ENCODE results near the gene FSTL4. TPM values are rescaled to one million over a fixed set of nuclear protein-coding genes. Genes with fewer than 3 reads are reported as not detected.

Gene FSTL4
- polyA plus RNA-seq (ENCODE audit: insufficient read length in 3 of 3) = 1 to 10 TPM in 1 of 3 donors, under 1 TPM in 2; 0.76 to 1.8 (median 0.89) TPM

DNA sequence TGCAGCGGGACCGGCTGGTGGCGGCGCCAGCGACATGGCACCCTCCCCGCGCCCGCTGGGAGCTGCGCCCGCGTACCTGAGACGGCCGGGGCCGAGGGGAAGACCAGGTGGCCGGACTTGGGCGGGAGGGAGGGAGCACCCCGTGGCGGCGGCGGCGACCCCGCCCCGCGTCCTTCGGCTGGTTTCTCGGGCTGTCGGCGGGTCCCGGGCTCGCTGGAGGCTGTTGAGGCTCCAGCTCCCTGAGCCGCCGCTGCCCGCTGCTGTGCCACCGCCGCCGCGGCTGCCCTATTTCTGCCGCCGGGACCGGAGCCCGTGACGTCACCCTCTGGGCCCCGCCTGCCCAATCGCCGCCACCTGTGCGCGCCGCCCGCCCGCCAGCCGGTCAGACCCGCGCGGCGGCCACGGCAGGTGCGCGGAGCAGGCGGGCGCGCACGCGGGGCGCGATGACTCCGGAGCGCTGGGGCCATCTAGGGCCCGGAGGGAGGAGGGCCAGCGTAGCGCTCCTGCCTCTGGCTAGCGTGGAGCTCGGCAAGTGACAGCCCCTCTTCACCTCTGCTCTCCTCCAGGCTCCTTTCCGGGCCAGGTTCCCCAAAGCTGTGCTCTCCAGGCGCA, at the start of gene FSTL4:
Gene FSTL4 (minus strand): TSS at position 293 of the 612 bp plus-strand sequence.
- DNase-seq (ENCODE audit: low read depth in 3 of 3, low spot score in 2 of 3) = no peak

DNA sequence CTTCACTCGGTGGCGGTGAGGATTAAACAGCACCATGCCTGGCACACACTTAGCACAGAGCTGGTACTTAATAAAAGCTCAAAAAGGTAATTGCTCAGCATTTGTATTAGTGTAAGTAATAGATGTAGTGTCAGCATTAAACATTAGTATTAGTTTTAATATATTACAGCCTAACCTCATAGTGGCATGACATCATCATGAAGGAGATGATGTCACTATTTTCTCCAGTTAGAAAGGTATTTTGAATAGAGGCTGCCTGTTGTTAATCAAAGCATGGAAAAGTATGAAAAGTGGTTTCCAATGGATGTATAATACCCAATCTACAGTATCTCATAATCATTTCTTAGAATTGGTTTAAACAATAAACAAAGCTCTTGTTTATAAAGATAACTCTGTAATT, 49.0 kb upstream of the FSTL4 start:
- no peak for DNase-seq (ENCODE audit: low read depth in 3 of 3, low spot score in 2 of 3)

DNA sequence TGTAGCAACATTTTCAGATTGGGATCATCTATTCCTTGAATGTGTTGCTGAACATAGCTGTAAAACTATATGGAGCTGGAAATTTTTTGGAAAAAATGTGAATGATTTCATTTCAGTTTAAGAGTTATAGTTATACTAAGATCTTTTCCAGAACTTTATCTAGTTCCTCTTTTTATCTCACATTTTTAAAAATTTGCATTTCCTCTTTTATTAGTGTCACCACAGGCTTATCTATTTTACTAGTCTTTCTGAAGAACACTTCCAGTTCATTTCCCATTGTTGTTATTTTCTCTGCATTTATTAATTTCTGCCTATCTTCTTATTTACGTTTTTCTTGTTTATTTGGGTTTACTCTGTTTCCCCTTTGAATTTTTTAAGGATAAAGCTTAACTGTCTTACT, 46.0 kb upstream of the FSTL4 start:
- DNase-seq (ENCODE audit: low read depth in 3 of 3, low spot score in 2 of 3) = no peak

DNA sequence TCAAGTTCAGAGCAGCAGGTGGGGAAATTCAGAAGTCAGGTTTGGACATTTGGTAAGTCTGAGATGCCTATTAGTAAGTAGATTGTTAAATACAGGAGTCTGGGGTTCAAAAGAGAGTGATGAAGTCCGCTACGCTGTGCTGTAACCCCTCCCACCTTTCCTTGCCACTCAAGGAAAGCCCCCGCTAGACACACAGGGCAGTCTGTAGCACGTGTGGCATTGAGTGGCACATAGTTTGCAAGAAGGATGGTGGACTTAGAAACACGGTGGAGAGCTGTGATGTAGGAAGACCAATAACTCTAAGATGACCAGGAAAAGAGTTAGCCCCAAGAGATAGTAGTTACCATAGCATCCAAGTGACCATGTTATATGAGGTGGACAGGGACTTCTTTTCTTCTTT, 44.7 kb upstream of the FSTL4 start:
- DNase-seq (ENCODE audit: low read depth in 3 of 3, low spot score in 2 of 3) = no peak

DNA sequence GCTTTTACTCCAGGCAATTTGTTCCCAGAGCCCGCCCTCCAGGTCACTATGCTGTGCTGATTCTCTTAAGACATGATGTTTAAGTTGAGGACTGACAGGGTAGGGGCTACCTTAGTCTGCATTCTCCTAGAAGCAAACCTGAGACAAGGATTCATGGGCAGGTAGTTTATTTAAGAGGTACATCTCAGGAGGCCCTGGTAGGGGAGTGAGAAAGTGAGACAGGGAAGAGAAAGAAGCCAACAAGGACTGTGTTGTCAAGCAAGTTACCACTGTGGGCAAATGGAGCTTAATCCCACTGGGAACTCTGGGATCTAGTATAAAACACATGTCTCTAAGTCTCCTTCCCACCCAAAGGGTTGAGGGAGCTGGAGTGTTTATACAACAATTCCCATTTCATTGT, 43.6 kb upstream of the FSTL4 start:
- no peak for DNase-seq (ENCODE audit: low read depth in 3 of 3, low spot score in 2 of 3)

DNA sequence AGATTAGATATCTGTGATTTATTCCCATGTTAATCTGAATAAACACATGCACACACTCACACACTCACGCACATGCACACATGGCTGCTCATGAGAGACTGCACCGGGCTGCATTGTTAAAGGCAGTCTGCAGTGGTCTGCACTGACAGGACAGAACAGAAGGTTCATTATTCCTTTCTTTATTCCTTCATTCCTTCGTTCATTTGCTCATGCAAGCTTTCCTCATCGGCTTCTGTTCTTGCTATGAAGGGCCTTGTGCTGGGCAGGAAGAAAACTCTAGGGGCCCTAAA, 41.4 kb upstream of the FSTL4 start:
- DNase-seq (ENCODE audit: low read depth in 3 of 3, low spot score in 2 of 3) = peak in 2 of 3 donors; percentile 1 to 2

DNA sequence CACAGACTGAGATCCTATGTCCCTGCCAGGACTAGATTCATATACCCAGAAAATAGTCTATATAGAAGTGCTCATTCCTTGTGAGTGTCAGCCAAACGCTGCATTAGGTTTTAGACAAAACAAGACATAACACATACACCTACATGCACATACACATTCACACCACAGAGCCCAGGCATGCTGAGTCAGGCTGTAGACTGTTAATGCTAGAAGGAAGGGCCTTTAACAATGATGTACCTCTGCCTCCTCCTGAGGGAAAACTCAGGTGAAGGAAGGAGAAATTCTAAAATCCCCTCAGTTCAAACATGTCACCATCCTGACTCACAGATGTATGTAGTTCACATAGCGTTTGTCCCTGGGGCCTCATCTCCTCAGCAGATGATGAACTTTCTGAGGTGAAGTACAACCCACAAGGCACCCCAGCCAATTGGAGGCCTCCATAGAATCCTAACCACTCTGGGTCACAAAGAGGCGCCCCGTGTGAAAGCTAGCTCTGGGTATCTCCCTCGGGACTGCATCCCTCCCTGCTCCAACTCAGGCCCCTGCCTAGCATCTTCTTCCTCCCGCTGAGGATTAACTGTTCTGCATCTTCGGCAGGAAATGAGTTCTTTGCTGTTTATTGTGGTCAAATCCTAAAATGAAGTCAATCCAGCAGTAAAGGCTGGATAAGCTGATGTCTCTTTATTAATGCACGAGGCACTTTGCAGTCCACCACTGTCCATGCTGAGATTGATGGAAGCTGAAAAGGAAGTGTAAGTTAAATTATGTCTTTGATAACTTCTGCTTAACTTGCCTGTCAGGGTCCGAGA, 40.8 kb upstream of the FSTL4 start:
- no peak for DNase-seq (ENCODE audit: low read depth in 3 of 3, low spot score in 2 of 3)

DNA sequence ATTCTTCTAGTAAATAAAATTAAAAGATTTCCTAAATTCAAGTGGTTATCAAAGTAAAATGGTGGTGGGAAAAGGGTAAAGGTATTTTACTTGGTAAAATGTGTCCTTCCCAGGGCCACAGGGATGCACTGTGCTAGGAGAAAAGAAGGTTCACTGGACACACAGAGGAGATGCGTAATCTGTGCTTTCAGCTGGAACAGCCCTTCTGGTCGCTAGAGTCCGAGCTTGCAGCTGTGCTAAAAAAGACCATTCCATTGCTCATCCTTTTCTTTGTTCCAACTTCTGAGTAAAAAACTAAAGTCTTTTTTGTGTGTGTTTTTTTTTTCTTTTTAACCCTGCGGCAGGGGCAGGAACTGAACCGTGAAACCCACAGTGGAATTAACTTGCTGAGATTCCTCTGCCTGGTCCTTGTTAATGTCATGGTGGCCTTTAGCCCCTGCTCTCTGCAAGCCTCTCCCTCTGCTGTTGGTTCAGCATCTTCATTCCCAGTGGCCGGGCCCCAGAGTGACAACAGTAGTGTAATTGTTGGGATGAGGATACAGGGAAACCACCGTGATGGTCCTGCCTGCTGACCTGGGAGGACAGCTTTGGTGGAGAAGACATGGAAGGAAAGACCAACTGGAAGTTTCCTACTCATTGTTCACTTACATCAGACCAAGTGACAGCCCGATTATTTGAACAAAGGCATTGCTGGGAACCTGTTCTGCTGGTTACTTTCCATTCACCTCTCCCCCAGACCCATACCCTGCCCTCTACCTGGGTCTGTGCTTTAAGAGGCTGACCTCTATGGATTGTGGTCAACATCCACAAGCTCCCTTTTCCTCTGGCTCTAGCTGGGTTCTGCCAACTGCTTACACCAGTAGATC, 31.9 kb upstream of the FSTL4 start:
- DNase-seq (ENCODE audit: low read depth in 3 of 3, low spot score in 2 of 3) = no peak

DNA sequence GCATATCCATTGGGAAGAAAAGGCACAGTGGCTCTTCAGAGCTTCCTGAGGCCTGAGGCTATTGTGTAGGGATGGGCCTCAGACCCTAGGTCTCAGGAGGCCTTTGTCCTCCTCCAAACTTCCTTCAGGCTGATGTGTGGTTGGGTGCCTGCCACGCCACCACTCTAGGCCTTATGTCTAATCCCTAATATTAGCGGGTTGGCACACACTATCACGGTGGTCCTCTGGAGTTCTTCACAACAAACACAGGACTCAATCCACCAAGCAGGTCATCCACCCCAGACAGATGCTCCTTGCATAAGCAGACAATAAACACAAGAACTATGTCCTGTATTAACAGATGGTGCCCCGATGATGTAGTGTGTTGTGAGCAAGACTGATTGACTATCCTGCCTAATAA, 31.0 kb upstream of the FSTL4 start:
- no peak for DNase-seq (ENCODE audit: low read depth in 3 of 3, low spot score in 2 of 3)

DNA sequence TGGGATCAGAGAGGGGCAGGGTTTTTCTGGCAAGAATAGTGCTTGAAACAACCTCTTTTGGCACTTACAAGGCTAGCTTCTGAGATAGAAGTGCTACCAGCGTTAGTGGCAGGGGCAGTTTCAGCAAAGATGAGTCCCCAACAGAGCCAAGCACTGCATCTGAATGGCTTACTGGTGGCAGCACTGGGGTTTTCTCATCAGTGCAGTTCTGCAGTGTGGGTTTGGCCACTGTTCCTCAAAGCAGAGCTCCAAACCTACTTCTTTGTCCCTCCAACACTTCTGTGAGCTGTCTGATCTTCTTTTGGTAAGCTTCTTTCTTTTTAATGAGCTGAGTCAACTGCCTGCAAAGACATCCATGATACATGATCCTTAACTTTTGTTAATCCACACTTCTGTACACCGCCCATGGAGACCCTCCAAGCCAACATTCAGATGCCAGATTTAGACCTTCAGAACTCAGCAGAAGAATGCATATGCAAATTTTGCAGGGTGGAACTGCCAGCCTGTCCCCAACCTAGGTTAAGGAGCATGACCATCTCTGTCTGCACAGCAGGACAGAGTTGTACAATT, 29.9 kb upstream of the FSTL4 start:
- no peak for DNase-seq (ENCODE audit: low read depth in 3 of 3, low spot score in 2 of 3)

DNA sequence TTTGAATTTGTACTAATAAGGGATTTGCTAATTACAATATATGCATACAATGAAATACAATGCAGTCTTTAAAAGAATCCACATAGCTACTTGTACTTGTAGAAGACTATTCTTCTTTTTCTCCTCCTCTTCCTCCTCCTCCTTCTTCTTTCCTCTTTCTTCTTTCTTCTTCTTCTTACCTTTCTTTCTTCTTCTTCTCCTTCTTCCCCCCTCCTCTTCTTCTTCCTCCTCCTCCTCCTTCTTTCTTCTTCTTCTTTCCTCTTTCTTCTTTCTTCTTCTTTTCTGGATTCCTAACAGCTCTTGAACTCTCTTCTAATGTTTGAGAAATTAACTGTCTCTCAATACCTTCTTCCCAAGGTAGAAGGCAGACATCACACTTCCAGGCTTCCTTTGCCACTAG, 29.3 kb upstream of the FSTL4 start:
- DNase-seq (ENCODE audit: low read depth in 3 of 3, low spot score in 2 of 3) = no peak

DNA sequence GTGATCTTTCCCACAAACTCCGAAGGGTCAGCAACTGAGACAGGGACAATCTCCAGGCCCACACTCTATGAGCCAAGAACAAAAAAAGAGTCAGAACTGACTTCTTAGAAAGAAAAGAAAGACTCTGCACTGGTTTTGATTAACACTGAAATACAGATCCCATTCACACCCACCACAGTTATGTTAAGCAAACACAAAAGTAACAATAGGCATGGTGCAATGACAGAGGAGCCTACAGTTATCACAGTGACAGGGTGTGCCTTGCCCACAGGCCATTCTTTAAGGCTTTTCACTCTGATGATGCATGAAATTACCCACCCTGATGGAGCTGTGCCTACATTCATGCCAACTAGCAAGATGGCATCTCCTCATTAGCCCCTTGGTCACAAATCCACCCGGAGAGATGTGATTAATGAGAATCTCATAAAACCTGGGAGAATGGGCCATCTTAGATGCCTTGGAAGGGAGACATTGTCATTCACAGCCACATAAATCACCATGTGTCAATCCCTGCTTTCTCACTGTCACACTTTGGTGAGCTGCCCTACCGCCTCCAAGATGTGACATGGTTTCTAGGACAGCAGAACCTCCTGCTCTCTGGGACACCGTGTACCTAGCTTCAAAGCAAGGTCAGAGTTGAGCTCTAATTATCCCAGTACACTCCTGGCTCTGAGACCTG, 27.6 kb upstream of the FSTL4 start:
- DNase-seq (ENCODE audit: low read depth in 3 of 3, low spot score in 2 of 3) = no peak

DNA sequence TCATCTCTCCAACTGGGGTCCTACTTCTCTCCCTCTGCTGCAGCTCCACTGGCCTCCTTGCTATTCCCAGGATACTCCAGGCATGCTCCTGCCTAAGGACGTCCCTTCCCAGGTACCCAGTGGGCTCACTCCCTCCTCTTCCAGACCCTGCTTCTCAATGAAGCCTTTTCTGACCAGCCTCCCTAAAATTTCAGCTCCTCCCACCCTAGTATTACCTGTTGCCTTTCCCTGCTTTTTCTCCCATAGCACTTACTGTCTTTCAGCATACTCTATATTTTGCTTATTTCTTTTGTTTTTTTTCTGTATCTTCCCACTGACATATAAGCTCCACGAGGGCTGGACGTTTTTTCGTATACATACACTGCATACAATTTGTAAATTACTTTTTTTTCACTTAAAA, 26.1 kb upstream of the FSTL4 start:
- no peak for DNase-seq (ENCODE audit: low read depth in 3 of 3, low spot score in 2 of 3)

DNA sequence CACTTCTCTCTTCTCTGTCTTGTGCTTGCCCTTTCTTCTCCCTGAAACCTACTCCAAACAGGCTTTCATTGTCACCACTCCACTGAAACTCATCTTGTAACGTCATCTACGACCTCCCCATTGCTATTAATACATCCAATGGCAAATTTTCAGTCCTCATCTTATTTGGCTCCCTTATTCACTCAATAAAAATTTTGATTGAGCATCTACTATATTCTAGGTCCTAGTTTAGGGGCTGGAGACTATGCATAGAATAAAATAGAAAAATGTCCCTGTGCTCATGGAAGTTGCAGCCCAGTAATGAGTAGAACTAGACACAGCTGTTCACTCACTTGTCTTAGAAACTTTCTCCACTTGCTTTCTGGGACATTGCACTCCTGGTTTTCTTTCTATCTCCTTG, 24.9 kb upstream of the FSTL4 start:
- DNase-seq (ENCODE audit: low read depth in 3 of 3, low spot score in 2 of 3) = no peak

DNA sequence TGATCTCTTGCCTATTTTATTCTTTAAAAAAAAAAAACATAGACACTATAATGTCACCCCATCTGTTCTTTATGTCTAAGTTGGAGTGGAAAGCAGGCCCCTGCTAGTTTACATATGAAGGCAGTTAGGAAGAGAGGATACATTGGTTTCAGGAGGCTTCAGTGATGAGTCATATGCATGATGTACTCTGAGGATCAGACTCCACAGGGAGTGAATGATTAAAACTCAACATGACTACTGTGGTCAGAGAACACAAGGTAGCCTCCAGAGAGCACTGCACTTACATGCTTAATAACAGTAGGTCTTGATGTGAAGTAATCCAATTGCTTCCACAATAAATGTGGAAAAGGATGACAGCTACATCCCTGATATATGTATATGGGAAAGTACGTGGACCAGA, 22.7 kb upstream of the FSTL4 start:
- no peak for DNase-seq (ENCODE audit: low read depth in 3 of 3, low spot score in 2 of 3)

DNA sequence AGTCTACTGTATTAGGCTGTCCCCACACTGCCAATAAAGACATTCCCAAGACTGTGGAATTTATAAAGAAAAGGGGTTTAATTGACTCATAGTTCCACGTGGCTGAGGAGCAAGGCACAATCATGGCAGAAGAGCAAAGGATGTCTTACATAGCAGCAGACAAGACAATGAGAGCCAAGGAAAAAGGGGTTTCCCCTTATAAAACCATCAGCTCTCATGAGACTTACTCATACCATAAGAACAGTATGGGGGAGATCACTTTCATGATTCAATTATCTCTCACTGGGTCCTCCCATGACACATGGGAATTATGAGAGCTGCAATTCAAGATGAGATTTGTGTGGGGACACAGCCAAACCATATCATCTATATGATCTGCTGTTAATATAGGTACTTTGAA, 14.8 kb upstream of the FSTL4 start:
- no peak for DNase-seq (ENCODE audit: low read depth in 3 of 3, low spot score in 2 of 3)

DNA sequence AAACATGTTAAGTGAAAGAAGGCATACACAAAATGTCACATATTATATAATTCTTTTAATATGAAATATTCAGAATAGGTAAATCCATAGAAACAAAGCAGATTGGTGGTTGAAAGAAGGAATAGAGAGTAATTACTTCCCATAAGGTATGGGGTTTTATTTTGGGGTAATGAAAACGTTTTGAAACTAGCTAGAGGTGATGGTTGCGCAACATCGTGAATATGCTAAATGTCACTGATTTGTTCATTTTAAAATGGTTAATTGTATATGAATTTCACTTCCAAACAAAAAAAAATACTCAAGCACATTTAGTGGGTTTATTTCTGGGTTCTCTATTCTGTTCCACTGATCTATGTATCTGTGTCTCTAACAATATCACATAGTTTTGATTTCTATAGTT, 12.0 kb upstream of the FSTL4 start:
- DNase-seq (ENCODE audit: low read depth in 3 of 3, low spot score in 2 of 3) = no peak

DNA sequence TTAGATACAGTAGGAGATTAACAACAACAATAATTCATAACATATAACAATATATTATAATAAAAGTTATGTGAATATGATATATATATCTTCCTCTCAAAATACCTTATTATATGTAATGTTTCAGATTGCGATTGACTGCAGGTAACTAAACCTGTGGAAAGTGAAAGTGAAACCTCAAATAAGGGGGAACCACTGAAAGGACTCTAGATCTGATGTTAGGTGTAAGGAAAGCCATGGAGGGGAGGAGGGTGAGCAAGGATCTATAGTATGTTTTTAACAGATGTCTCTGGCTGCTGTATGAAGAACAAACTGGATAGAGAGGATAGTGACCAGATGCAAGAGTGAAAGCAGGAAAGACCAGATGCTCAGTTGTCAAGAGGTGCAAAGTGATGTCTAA, 5.8 kb upstream of the FSTL4 start:
- DNase-seq (ENCODE audit: low read depth in 3 of 3, low spot score in 2 of 3) = no peak

DNA sequence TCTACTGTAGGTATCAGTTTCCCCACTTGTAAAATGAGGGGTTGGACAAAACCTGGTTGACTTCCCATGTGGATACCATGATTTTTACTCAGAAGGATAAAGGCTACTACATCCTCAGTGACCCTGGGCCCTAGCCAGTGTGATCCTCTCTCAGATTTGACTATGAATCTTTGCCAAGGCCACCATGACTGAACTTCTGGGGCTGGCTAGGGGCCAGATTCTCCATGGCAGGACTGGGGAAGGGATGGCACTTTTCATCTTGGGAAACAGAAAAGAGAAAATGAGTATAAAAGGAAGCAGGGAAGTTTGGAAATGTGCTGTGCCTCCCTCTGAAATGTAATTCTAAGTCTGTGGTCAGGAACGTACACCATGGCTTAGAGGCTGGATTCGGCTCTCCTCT, 1.4 kb upstream of the FSTL4 start:
- no peak for DNase-seq (ENCODE audit: low read depth in 3 of 3, low spot score in 2 of 3)

DNA sequence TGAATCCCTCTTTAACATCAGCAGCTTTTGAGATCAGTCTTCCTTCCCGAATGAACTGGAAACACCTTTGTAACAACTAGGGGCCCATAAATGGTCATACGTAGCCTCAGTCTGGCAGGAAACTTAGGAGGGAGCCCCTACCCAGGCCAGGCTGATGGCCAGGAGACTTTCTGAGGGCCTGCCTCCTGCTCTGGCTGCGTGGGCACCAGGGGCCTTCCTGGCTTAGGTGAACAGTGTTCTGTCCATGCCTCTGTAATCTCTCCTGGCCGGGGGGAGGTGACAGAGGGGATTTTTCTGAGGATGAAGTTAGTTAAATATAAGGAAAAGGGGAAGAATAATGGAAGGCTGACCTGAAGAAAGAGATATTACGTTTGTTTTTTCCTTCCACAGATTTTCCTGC, 843 bp upstream of the FSTL4 start:
- no peak for DNase-seq (ENCODE audit: low read depth in 3 of 3, low spot score in 2 of 3)

Data from right renal cortex interstitium (tissue), 3 donors.